ENCODE results near the gene PCMT1.

GRCh38 chr6:149833651-149834050 lies 84.1 kb downstream of the PCMT1 start:
- TF ChIP-seq POLR2AphosphoS5 (IDR thresholded peaks at IDR 0.05): no peak
- TF ChIP-seq, protein P1, sequence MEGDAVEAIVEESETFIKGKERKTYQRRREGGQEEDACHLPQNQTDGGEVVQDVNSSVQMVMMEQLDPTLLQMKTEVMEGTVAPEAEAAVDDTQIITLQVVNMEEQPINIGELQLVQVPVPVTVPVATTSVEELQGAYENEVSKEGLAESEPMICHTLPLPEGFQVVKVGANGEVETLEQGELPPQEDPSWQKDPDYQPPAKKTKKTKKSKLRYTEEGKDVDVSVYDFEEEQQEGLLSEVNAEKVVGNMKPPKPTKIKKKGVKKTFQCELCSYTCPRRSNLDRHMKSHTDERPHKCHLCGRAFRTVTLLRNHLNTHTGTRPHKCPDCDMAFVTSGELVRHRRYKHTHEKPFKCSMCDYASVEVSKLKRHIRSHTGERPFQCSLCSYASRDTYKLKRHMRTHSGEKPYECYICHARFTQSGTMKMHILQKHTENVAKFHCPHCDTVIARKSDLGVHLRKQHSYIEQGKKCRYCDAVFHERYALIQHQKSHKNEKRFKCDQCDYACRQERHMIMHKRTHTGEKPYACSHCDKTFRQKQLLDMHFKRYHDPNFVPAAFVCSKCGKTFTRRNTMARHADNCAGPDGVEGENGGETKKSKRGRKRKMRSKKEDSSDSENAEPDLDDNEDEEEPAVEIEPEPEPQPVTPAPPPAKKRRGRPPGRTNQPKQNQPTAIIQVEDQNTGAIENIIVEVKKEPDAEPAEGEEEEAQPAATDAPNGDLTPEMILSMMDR (IDR thresholded peaks at IDR 0.05): no peak
